ENCODE measurements around the gene PLPP7. TPM values are rescaled to one million over a fixed set of nuclear protein-coding genes. Genes with fewer than 3 reads are reported as not detected.
"Not testable (repeated sequence)": the region's sequence is repeated elsewhere in the genome, so short reads cannot be mapped to it uniquely, and the experiment has no call there.

The PLPP7 gene
- under 1 TPM; 0.14 to 0.30 TPM for total RNA-seq

DNA sequence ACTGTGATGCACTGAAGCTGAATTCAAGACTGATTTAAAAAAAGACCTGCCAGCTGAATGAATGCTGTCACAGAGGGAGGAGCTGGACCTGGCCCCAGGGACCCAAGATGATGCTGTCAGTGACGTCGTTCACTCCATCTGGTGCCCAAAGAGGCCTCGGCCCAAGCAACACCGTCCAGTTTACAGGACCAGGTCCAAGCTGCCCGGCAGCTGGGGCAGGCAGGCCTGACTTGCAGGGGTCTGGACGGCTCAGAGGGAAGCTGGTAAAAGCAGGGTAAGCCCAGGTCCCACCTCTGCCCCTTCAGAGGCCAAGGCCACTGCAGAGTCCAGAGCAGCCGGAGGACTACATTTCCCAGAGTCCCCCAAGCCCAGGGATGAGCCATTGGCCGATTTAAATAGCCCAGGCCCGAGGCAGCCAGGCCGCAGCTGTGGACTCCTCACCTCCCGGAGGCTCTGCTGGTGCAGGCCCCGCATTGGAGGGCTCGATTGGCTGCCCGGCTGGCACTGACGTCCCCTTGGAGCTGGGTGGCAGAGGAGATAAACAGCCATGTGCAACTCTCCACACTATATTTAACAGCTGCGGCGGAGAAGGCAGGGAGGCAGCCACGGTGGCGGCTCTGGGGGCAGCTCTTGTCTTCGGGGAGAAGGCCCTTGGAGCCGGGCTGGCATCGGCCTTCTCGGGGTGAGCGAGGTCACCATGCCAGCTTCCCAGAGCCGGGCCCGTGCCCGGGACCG lies at the start of gene PLPP7:
TSS of gene PLPP7 (plus strand) at position 423 of the 735 bp plus-strand sequence. CDS start at position 698, 275 bp downstream.
- ATAC-seq (no peak), DNase-seq (no peak)
- CTCF ChIA-PET, result interaction anchor here (0.6 to 2.3 kb wide), 3 partner anchors 16 to 247 kb away, joined by 3 to 8 read pairs (median 5); no protein-coding TSS in a partner anchor
- H3K27ac Mint-ChIP-seq, result no peak within 1 kb of the TSS
- H3K4me1 Mint-ChIP-seq, result no peaks in the 10 kb centered on the region
- no peaks in the 10 kb centered on the region for H3K9me3 Mint-ChIP-seq (ENCODE audit: low read depth)
- no peak within 1 kb of the TSS for H3K4me3 Mint-ChIP-seq
- POLR2A ChIA-PET, result interaction anchor here (0.6 kb wide), 1 partner anchor 18 kb away, joined by 6 read pairs; no protein-coding TSS in a partner anchor
- H3K27me3 Mint-ChIP-seq, result no peaks in the 10 kb centered on the region
- H3K36me3 Mint-ChIP-seq (ENCODE audit: low read depth), result no peaks in the 10 kb centered on the region
- intact Hi-C loops (cut with DNase I, micrococcal nuclease), result no loop called here

GRCh38 chr9:131240047-131240921 lies 49.2 kb upstream of the PLPP7 start:
- intact Hi-C loops (cut with DNase I, micrococcal nuclease), result no loop called here
- ATAC-seq (no peak), DNase-seq (no peak)
- Mint-ChIP-seq H3K4me3 (no peak overlapping the region), H3K4me1 (peaks cover 26% of the 10 kb centered on the region), H3K9me3 (ENCODE audit: low read depth) (peaks cover 3% of the 10 kb centered on the region), H3K27me3 (no peaks in the 10 kb centered on the region), H3K27ac (peak overlapping the region; percentile 7), H3K36me3 (ENCODE audit: low read depth) (peaks cover 9% of the 10 kb centered on the region)
- POLR2A ChIA-PET, result no interaction called here
- CTCF ChIA-PET, result interaction anchor here (1.1 kb wide), 1 partner anchor 9 kb away, joined by 3 read pairs; no protein-coding TSS in a partner anchor

GRCh38 chr9:131244331-131244730 lies 45.2 kb upstream of the PLPP7 start:
- H3K4me3 Mint-ChIP-seq; ATAC-seq; H3K27me3 Mint-ChIP-seq; POLR2A ChIA-PET; H3K4me1 Mint-ChIP-seq; H3K9me3 Mint-ChIP-seq (ENCODE audit: low read depth); H3K27ac Mint-ChIP-seq; intact Hi-C loops (cut with DNase I, micrococcal nuclease); CTCF ChIA-PET; DNase-seq; H3K36me3 Mint-ChIP-seq (ENCODE audit: low read depth): not testable (repeated sequence)

DNA sequence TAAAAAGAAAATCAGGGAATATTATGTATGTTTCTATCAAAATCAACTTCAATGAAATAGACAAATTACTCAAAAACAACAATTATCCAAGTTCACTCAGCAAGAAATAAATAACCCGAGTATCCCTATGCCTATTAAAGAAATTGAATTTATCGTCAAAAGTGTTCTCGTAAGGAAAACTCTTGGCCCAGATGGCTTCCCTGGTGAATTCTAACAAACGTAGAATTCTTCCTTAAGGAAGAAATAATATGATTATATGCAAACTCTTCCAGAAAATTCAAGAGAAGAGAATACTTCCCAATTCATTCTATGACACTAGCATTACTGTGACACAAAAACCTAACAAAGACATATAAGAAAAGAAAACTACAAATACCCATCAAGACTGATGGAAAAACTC lies 42.9 kb upstream of the PLPP7 start:
- POLR2A ChIA-PET, result no interaction called here
- intact Hi-C loops (cut with DNase I, micrococcal nuclease), result no loop called here
- CTCF ChIA-PET, result interaction anchor here (0.9 to 1.6 kb wide), 3 partner anchors 10 to 68 kb away, joined by 4 read pairs; no protein-coding TSS in a partner anchor
- H3K27me3 Mint-ChIP-seq, result no peaks in the 10 kb centered on the region
- DNase-seq (no peak), ATAC-seq (no peak)
- peaks cover 3% of the 10 kb centered on the region for H3K36me3 Mint-ChIP-seq (ENCODE audit: low read depth)
- no peak overlapping the region for H3K4me3 Mint-ChIP-seq
- no peak overlapping the region for H3K27ac Mint-ChIP-seq
- H3K9me3 Mint-ChIP-seq (ENCODE audit: low read depth), result peaks cover 3% of the 10 kb centered on the region
- H3K4me1 Mint-ChIP-seq, result no peaks in the 10 kb centered on the region

GRCh38 chr9:131252120-131252519 lies 37.4 kb upstream of the PLPP7 start:
- peak overlapping the region; percentile 76 for H3K4me3 Mint-ChIP-seq
- no peak overlapping the region for H3K27ac Mint-ChIP-seq
- DNase-seq (no peak), ATAC-seq (no peak)
- CTCF ChIA-PET, result interaction anchor here (0.5 to 1.2 kb wide), 5 partner anchors 12 to 84 kb away, joined by 3 to 6 read pairs (median 4); no protein-coding TSS in a partner anchor
- H3K4me1 Mint-ChIP-seq, result peaks cover 39% of the 10 kb centered on the region
- H3K27me3 Mint-ChIP-seq, result no peaks in the 10 kb centered on the region
- intact Hi-C loops (cut with DNase I, micrococcal nuclease), result loop anchor here (1.0 to 2.0 kb wide), 3 partner anchors 14 to 23 kb away; no protein-coding TSS in a partner anchor
- H3K9me3 Mint-ChIP-seq (ENCODE audit: low read depth), result no peaks in the 10 kb centered on the region
- peaks cover 4% of the 10 kb centered on the region for H3K36me3 Mint-ChIP-seq (ENCODE audit: low read depth)
- POLR2A ChIA-PET, result interaction anchor here (0.9 to 1.1 kb wide), 2 partner anchors 12 to 14 kb away, joined by 3 to 5 read pairs; no protein-coding TSS in a partner anchor

- intact Hi-C loops (cut with DNase I, micrococcal nuclease), result loop anchor here (2.0 kb wide), 2 partner anchors 15 to 21 kb away; no protein-coding TSS in a partner anchor
- Mint-ChIP-seq H3K36me3 (ENCODE audit: low read depth) (peaks cover 6% of the 10 kb centered on the region), H3K4me1 (peaks cover 48% of the 10 kb centered on the region), H3K4me3 (peak overlapping the region; percentile 76), H3K27me3 (no peaks in the 10 kb centered on the region), H3K27ac (peak overlapping the region; percentile 92), H3K9me3 (ENCODE audit: low read depth) (no peaks in the 10 kb centered on the region)
- POLR2A ChIA-PET, result interaction anchor here (0.6 kb wide), 1 partner anchor 12 kb away, joined by 3 read pairs; no protein-coding TSS in a partner anchor
- CTCF ChIA-PET, result interaction anchor here (0.6 kb wide), 1 partner anchor 19 kb away, joined by 4 read pairs; no protein-coding TSS in a partner anchor
- ATAC-seq, result no peak
- no peak for DNase-seq
These were observed 35.5 kb upstream of the PLPP7 start for GRCh38 chr9:131253891-131254491.

DNA sequence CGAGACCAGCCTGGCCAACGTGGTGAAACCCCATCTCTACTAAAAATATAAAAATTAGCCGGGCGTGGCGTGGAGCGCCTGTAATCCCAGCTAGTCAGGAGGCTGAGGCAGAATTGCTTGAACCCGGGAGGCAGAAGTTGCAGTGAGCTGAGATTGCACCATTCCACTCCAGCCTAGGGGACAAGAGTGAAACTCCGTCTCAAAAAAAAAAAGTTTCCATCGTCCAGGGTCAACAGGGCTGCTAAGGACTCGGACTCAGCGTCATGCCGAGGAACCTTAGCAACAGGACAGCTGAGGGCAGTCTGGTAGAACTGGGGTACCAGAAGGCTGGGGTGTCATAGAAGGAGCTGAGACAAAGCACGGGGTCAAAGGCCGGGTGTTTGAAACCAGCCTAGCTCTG lies 34.9 kb upstream of the PLPP7 start:
- ChIA-PET POLR2A (no interaction called here), CTCF (no interaction called here)
- ATAC-seq (no peak), DNase-seq (no peak)
- H3K27me3 Mint-ChIP-seq, result no peaks in the 10 kb centered on the region
- no peaks in the 10 kb centered on the region for H3K9me3 Mint-ChIP-seq (ENCODE audit: low read depth)
- intact Hi-C loops (cut with DNase I, micrococcal nuclease), result loop anchor here in 1 of 2 experiments (5.0 kb wide), 1 partner anchor 1098 kb away; the partner anchor contains the start of gene SETX
- no peak overlapping the region for H3K4me3 Mint-ChIP-seq
- H3K36me3 Mint-ChIP-seq (ENCODE audit: low read depth), result peaks cover 9% of the 10 kb centered on the region
- H3K4me1 Mint-ChIP-seq, result peaks cover 48% of the 10 kb centered on the region
- H3K27ac Mint-ChIP-seq, result peak overlapping the region; percentile 37

GRCh38 chr9:131255676-131256197 lies 33.8 kb upstream of the PLPP7 start:
- peaks cover 17% of the 10 kb centered on the region for H3K36me3 Mint-ChIP-seq (ENCODE audit: low read depth)
- ChIA-PET POLR2A (interaction anchor here (1.6 to 2.3 kb wide), 2 partner anchors 15 to 18 kb away, joined by 7 to 20 read pairs; no protein-coding TSS in a partner anchor), CTCF (interaction anchor here (0.6 to 2.0 kb wide), 8 partner anchors 9 to 759 kb away, joined by 3 to 14 read pairs (median 4); no protein-coding TSS in a partner anchor)
- intact Hi-C loops (cut with DNase I, micrococcal nuclease), result loop anchor here (1.0 to 5.0 kb wide), 5 partner anchors 11 to 1097 kb away; partner anchors contain the start of gene SETX (in 1 of the 2)
- peak overlapping the region; percentile 88 for H3K4me3 Mint-ChIP-seq
- no peaks in the 10 kb centered on the region for H3K27me3 Mint-ChIP-seq
- H3K4me1 Mint-ChIP-seq, result peaks cover 54% of the 10 kb centered on the region
- no peak for DNase-seq
- peak overlapping the region; percentile 100 for H3K27ac Mint-ChIP-seq
- no peaks in the 10 kb centered on the region for H3K9me3 Mint-ChIP-seq (ENCODE audit: low read depth)
- ATAC-seq, result peak; percentile 0

DNA sequence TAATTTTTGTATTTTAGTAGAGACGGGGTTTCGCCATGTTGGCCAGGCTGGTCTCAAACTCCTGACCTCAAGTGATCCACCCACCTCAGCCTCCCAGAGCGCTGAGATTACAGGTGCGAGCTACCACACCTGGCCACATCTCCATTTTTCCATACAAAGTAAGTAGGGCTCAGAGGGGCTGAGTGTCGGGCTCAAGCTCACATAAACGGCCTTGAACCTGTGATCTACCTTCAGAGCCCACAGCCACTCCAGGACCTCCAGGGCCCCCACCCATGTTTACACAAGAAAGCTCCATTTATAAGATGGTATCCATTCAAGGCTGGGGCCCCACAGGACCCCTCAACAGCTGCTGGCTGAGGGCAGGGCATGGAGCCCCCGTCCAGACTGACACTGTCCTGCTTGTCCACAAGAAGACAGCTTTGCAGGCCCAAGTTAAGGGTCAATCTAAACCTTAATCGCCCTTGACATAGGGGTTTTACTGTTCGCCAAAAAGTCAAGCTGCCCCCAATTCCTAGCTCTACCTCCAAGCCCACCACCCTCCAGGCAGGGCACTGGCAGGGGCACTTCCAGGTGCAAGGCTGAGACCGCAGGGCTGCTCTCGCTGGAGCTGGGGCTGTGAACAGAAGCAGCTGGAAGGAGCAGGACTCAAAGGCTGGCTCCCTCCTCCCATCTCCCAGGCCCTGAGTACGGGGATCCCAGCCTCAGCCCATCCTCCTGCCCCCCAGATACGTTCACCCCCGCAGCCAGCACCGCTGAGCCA lies 32.1 kb upstream of the PLPP7 start:
- Mint-ChIP-seq H3K4me1 (peaks cover 61% of the 10 kb centered on the region), H3K4me3 (peak overlapping the region; percentile 88), H3K9me3 (ENCODE audit: low read depth) (no peaks in the 10 kb centered on the region), H3K36me3 (ENCODE audit: low read depth) (peaks cover 24% of the 10 kb centered on the region), H3K27me3 (no peaks in the 10 kb centered on the region), H3K27ac (peak overlapping the region; percentile 100)
- DNase-seq (peak; percentile 13), ATAC-seq (no peak)
- intact Hi-C loops (cut with DNase I, micrococcal nuclease), result loop anchor here in 1 of 2 experiments (5.0 kb wide), 1 partner anchor 1095 kb away; the partner anchor contains the start of gene SETX
- ChIA-PET CTCF (interaction anchor here (0.5 to 2.0 kb wide), 15 partner anchors 10 to 1099 kb away, joined by 3 to 14 read pairs (median 4); no protein-coding TSS in a partner anchor), POLR2A (interaction anchor here (0.5 to 2.3 kb wide), 5 partner anchors 9 to 149 kb away, joined by 3 to 20 read pairs (median 8); no protein-coding TSS in a partner anchor)

- Mint-ChIP-seq H3K27ac (peak overlapping the region; percentile 100), H3K4me3 (no peak overlapping the region), H3K4me1 (peaks cover 63% of the 10 kb centered on the region), H3K36me3 (ENCODE audit: low read depth) (peaks cover 32% of the 10 kb centered on the region), H3K27me3 (no peaks in the 10 kb centered on the region), H3K9me3 (ENCODE audit: low read depth) (no peaks in the 10 kb centered on the region)
- intact Hi-C loops (cut with DNase I, micrococcal nuclease), result loop anchor here in 1 of 2 experiments (5.0 kb wide), 1 partner anchor 1094 kb away; the partner anchor contains the start of gene SETX
- ChIA-PET POLR2A (interaction anchor here (1.6 to 1.9 kb wide), 2 partner anchors 9 to 13 kb away, joined by 8 to 9 read pairs; no protein-coding TSS in a partner anchor), CTCF (interaction anchor here (0.6 to 1.7 kb wide), 3 partner anchors 10 to 1098 kb away, joined by 4 to 5 read pairs (median 5); no protein-coding TSS in a partner anchor)
- DNase-seq, result no peak
- no peak for ATAC-seq
These were observed 31.3 kb upstream of the PLPP7 start for GRCh38 chr9:131258186-131258585.

Measured in activated CD4-positive, alpha-beta T cell treated with anti-CD3 and anti-CD28 coated beads for 36 hours (primary cell).